ENCODE data around the gene DDX24. TPM values are rescaled to one million over a fixed set of nuclear protein-coding genes. Genes with fewer than 3 reads are reported as not detected.

The DDX24 gene
- total RNA-seq (191 TPM), polyA plus RNA-seq (103 TPM)
- long read RNA-seq, donor 1, transcript DDX24-206 (2 exons, 810 nt) = major isoform, 6 of 6 reads
- long read RNA-seq, donor 1, partial matches to known transcripts = 0 of 6 reads
- long read RNA-seq, donor 1, other reads (novel, unspliced or antisense) = 0 of 6 reads
- long read RNA-seq, donor 2 = 0 reads
- long read RNA-seq, donor 3, full-length matches to known transcripts = 87 of 144 reads
- long read RNA-seq, donor 3, partial matches to known transcripts = 57 of 144 reads
- long read RNA-seq, donor 3, other reads (novel, unspliced or antisense) = 0 of 144 reads
- long read RNA-seq, donor 4, full-length matches to known transcripts = 33 of 44 reads
- long read RNA-seq, donor 4, partial matches to known transcripts = 11 of 44 reads
- long read RNA-seq, donor 4, other reads (novel, unspliced or antisense) = 0 of 44 reads
- long read RNA-seq, donor 5, full-length matches to known transcripts = 126 of 198 reads
- long read RNA-seq, donor 5, partial matches to known transcripts = 72 of 198 reads
- long read RNA-seq, donor 5, other reads (novel, unspliced or antisense) = 0 of 198 reads
- long read RNA-seq, donor 6, full-length matches to known transcripts = 64 of 77 reads
- long read RNA-seq, donor 6, partial matches to known transcripts = 13 of 77 reads
- long read RNA-seq, donor 6, other reads (novel, unspliced or antisense) = 0 of 77 reads
- long read RNA-seq, donor 7, full-length matches to known transcripts = 107 of 144 reads
- long read RNA-seq, donor 7, partial matches to known transcripts = 37 of 144 reads
- long read RNA-seq, donor 7, other reads (novel, unspliced or antisense) = 0 of 144 reads
- long read RNA-seq, donor 8, full-length matches to known transcripts = 28 of 28 reads
- long read RNA-seq, donor 8, partial matches to known transcripts = 0 of 28 reads
- long read RNA-seq, donor 8, other reads (novel, unspliced or antisense) = 0 of 28 reads
- long read RNA-seq, donor 9, full-length matches to known transcripts = 68 of 81 reads
- long read RNA-seq, donor 9, partial matches to known transcripts = 13 of 81 reads
- long read RNA-seq, donor 9, other reads (novel, unspliced or antisense) = 0 of 81 reads
- long read RNA-seq, donor 10, full-length matches to known transcripts = 63 of 63 reads
- long read RNA-seq, donor 10, partial matches to known transcripts = 0 of 63 reads
- long read RNA-seq, donor 10, other reads (novel, unspliced or antisense) = 0 of 63 reads

GRCh38 chr14:94080621-94081385 lies at the start of gene DDX24, which contains the start of gene IFI27L1:
DDX24 (minus strand) TSS chr14:94081202; CDS start chr14:94079742, 1,460 bp downstream.
IFI27L1 (plus strand) TSS chr14:94081310; CDS start chr14:94096938, 15,628 bp downstream.
- Histone ChIP-seq H3K27ac (ENCODE audit: low read depth in 1 of 2, low read length in 1 of 2) (peak within 1 kb of the TSS; percentile 94 to 98), H3K4me3 (ENCODE audit: low read length in 2 of 2) (peak within 1 kb of the TSS; percentile 96 to 99), H3K27me3 (ENCODE audit: control insufficient read depth in 2 of 2, insufficient read depth in 1 of 2, low read length in 1 of 2) (no peaks in the 10 kb centered on the region), H3K36me3 (ENCODE audit: control insufficient read depth in 2 of 2, insufficient read depth in 2 of 2, low read length in 1 of 2) (peaks cover 12 to 19% of the 10 kb centered on the region in 2 donors), H3K4me1 (ENCODE audit: control insufficient read depth in 2 of 2, insufficient read depth in 2 of 2, low read length in 2 of 2) (peaks cover 21 to 24% of the 10 kb centered on the region in 2 donors), H3K9me3 (ENCODE audit: control insufficient read depth in 2 of 2, insufficient read depth in 1 of 2, low read length in 1 of 2) (no peaks in the 10 kb centered on the region)
- peak; percentile 89 to 98 (median 95) for DNase-seq (ENCODE audit: low read depth in 6 of 9, low spot score in 9 of 9)
- WGBS = under 1% methylated on average over 77 of the region's 77 CpGs

- under 1% methylated on average over 12 of the region's 12 CpGs for WGBS
- Histone ChIP-seq H3K4me3 (ENCODE audit: low read length in 2 of 2) (peak overlapping the region; percentile 59 to 76), H3K9me3 (ENCODE audit: control insufficient read depth in 2 of 2, insufficient read depth in 1 of 2, low read length in 1 of 2) (no peaks in the 10 kb centered on the region), H3K36me3 (ENCODE audit: control insufficient read depth in 2 of 2, insufficient read depth in 2 of 2, low read length in 1 of 2) (peaks cover 0 to 9% of the 10 kb centered on the region in 2 donors), H3K4me1 (ENCODE audit: control insufficient read depth in 2 of 2, insufficient read depth in 2 of 2, low read length in 2 of 2) (peaks cover 4 to 7% of the 10 kb centered on the region in 2 donors), H3K27me3 (ENCODE audit: control insufficient read depth in 2 of 2, insufficient read depth in 1 of 2, low read length in 1 of 2) (peaks cover 3 to 15% of the 10 kb centered on the region in 2 donors), H3K27ac (ENCODE audit: low read depth in 1 of 2, low read length in 1 of 2) (peak overlapping the region in 1 of 2 donors; percentile 24)
- peak in 5 of 9 donors; percentile 23 to 62 (median 40) for DNase-seq (ENCODE audit: low read depth in 6 of 9, low spot score in 9 of 9)
Measured at GRCh38 chr14:94129758-94130414, 48.9 kb upstream of the DDX24 start.

- H3K27me3 ChIP-seq (ENCODE audit: control insufficient read depth in 2 of 2, insufficient read depth in 1 of 2, low read length in 1 of 2) = peaks cover 3 to 15% of the 10 kb centered on the region in 2 donors
- H3K4me3 ChIP-seq (ENCODE audit: low read length in 2 of 2) = peak within 1 kb of the TSS; percentile 59 to 76
- peaks cover 0 to 9% of the 10 kb centered on the region in 2 donors for H3K36me3 ChIP-seq (ENCODE audit: control insufficient read depth in 2 of 2, insufficient read depth in 2 of 2, low read length in 1 of 2)
- H3K27ac ChIP-seq (ENCODE audit: low read depth in 1 of 2, low read length in 1 of 2) = peak within 1 kb of the TSS; percentile 24 to 70
- peaks cover 4 to 7% of the 10 kb centered on the region in 2 donors for H3K4me1 ChIP-seq (ENCODE audit: control insufficient read depth in 2 of 2, insufficient read depth in 2 of 2, low read length in 2 of 2)
- 3% methylated on average over 27 of the region's 27 CpGs for WGBS
- H3K9me3 ChIP-seq (ENCODE audit: control insufficient read depth in 2 of 2, insufficient read depth in 1 of 2, low read length in 1 of 2) = no peaks in the 10 kb centered on the region
- peak in 8 of 9 donors; percentile 33 to 81 (median 58) for DNase-seq (ENCODE audit: low read depth in 6 of 9, low spot score in 9 of 9)
Measured at GRCh38 chr14:94129111-94129757, 48.2 kb upstream of the DDX24 start, which contains the start of gene IFI27L2. IFI27L2 (minus strand) TSS chr14:94129604; CDS start chr14:94129564, 40 bp downstream.

GRCh38 chr14:94128216-94128839 lies 47.3 kb upstream of the DDX24 start:
- WGBS = 96% methylated on average over 14 of the region's 14 CpGs
- no peak overlapping the region for H3K4me3 ChIP-seq (ENCODE audit: low read length in 2 of 2)

GRCh38 chr14:94127330-94127729 lies 46.3 kb upstream of the DDX24 start:
- H3K36me3 ChIP-seq (ENCODE audit: control insufficient read depth in 2 of 2, insufficient read depth in 2 of 2, low read length in 1 of 2) = peaks cover 0 to 9% of the 10 kb centered on the region in 2 donors
- 99% methylated on average over 6 of the region's 6 CpGs for WGBS
- peaks cover 4 to 7% of the 10 kb centered on the region in 2 donors for H3K4me1 ChIP-seq (ENCODE audit: control insufficient read depth in 2 of 2, insufficient read depth in 2 of 2, low read length in 2 of 2)
- peaks cover 3 to 13% of the 10 kb centered on the region in 2 donors for H3K27me3 ChIP-seq (ENCODE audit: control insufficient read depth in 2 of 2, insufficient read depth in 1 of 2, low read length in 1 of 2)
- H3K4me3 ChIP-seq (ENCODE audit: low read length in 2 of 2) = no peak overlapping the region
- DNase-seq (ENCODE audit: low read depth in 6 of 9, low spot score in 9 of 9) = no peak
- H3K27ac ChIP-seq (ENCODE audit: low read depth in 1 of 2, low read length in 1 of 2) = no peak overlapping the region
- no peaks in the 10 kb centered on the region for H3K9me3 ChIP-seq (ENCODE audit: control insufficient read depth in 2 of 2, insufficient read depth in 1 of 2, low read length in 1 of 2)

More at GRCh38 chr14:94128216-94128839, 47.3 kb upstream of the DDX24 start:
- Histone ChIP-seq H3K36me3 (ENCODE audit: control insufficient read depth in 2 of 2, insufficient read depth in 2 of 2, low read length in 1 of 2) (peaks cover 0 to 9% of the 10 kb centered on the region in 2 donors), H3K27me3 (ENCODE audit: control insufficient read depth in 2 of 2, insufficient read depth in 1 of 2, low read length in 1 of 2) (peaks cover 3 to 14% of the 10 kb centered on the region in 2 donors), H3K4me1 (ENCODE audit: control insufficient read depth in 2 of 2, insufficient read depth in 2 of 2, low read length in 2 of 2) (peaks cover 4 to 7% of the 10 kb centered on the region in 2 donors), H3K9me3 (ENCODE audit: control insufficient read depth in 2 of 2, insufficient read depth in 1 of 2, low read length in 1 of 2) (no peaks in the 10 kb centered on the region), H3K27ac (ENCODE audit: low read depth in 1 of 2, low read length in 1 of 2) (no peak overlapping the region)
- DNase-seq (ENCODE audit: low read depth in 6 of 9, low spot score in 9 of 9) = no peak

- Histone ChIP-seq H3K36me3 (ENCODE audit: control insufficient read depth in 2 of 2, insufficient read depth in 2 of 2, low read length in 1 of 2) (peaks cover 0 to 9% of the 10 kb centered on the region in 2 donors), H3K4me3 (ENCODE audit: low read length in 2 of 2) (no peak overlapping the region), H3K27ac (ENCODE audit: low read depth in 1 of 2, low read length in 1 of 2) (no peak overlapping the region), H3K4me1 (ENCODE audit: control insufficient read depth in 2 of 2, insufficient read depth in 2 of 2, low read length in 2 of 2) (peaks cover 4 to 7% of the 10 kb centered on the region in 2 donors), H3K9me3 (ENCODE audit: control insufficient read depth in 2 of 2, insufficient read depth in 1 of 2, low read length in 1 of 2) (no peaks in the 10 kb centered on the region), H3K27me3 (ENCODE audit: control insufficient read depth in 2 of 2, insufficient read depth in 1 of 2, low read length in 1 of 2) (peaks cover 3 to 13% of the 10 kb centered on the region in 2 donors)
- no peak for DNase-seq (ENCODE audit: low read depth in 6 of 9, low spot score in 9 of 9)
- 97% methylated on average over 5 of the region's 5 CpGs for WGBS
Measured at GRCh38 chr14:94126800-94127199, 45.8 kb upstream of the DDX24 start.

- peaks cover 0 to 9% of the 10 kb centered on the region in 2 donors for H3K36me3 ChIP-seq (ENCODE audit: control insufficient read depth in 2 of 2, insufficient read depth in 2 of 2, low read length in 1 of 2)
- WGBS = 92% methylated on average over 1 of the region's 1 CpG
- H3K4me3 ChIP-seq (ENCODE audit: low read length in 2 of 2) = no peak overlapping the region
- no peak overlapping the region for H3K27ac ChIP-seq (ENCODE audit: low read depth in 1 of 2, low read length in 1 of 2)
- DNase-seq (ENCODE audit: low read depth in 6 of 9, low spot score in 9 of 9) = no peak
- H3K4me1 ChIP-seq (ENCODE audit: control insufficient read depth in 2 of 2, insufficient read depth in 2 of 2, low read length in 2 of 2) = peaks cover 4 to 7% of the 10 kb centered on the region in 2 donors
- peaks cover 3 to 13% of the 10 kb centered on the region in 2 donors for H3K27me3 ChIP-seq (ENCODE audit: control insufficient read depth in 2 of 2, insufficient read depth in 1 of 2, low read length in 1 of 2)
- no peaks in the 10 kb centered on the region for H3K9me3 ChIP-seq (ENCODE audit: control insufficient read depth in 2 of 2, insufficient read depth in 1 of 2, low read length in 1 of 2)
Measured at GRCh38 chr14:94126419-94126677, 45.3 kb upstream of the DDX24 start.
